Measurements from ENCODE around the gene NUDT19.

- TF ChIP-seq CTCF (IDR thresholded peaks at IDR 0.05; ENCODE audit: low read depth, low read length) (no peak), MAX (IDR thresholded peaks at IDR 0.05; ENCODE audit: low read depth, low read length) (no peak), POLR2A (IDR thresholded peaks at IDR 0.05; ENCODE audit: extremely low read depth, insufficient read length) (no peak)
Observed at GRCh38 chr19:32720936-32721250, 29.3 kb downstream of the NUDT19 start.
